Neural cell (in vitro differentiated cells): ENCODE measurements around the gene SETD5. TPM values are rescaled to one million over a fixed set of nuclear protein-coding genes. Genes with fewer than 3 reads are reported as not detected.

Source experiments
- H2AFZ ChIP-seq: fragments of 200-600, 300-800 bp; sonication (generic), shearing (Covaris generic); 2 replicates; pipeline ENCODE4 v1.6.0; 2014; ENCODE audit warnings: low read depth, mild to moderate bottlenecking, antibody characterized with exemption, low read length, moderate library complexity
- H3F3A ChIP-seq: fragments of 200-600 bp; shearing (Covaris generic); 2 replicates; pipeline ENCODE4 v1.6.1; 2016; ENCODE audit warnings: mild to moderate bottlenecking, moderate library complexity, mixed read lengths, antibody characterized with exemption, low read length; ENCODE audit not compliant: insufficient read depth, poor library complexity, severe bottlenecking
- H3K27ac ChIP-seq: fragments of 200-600, 300-800 bp; sonication (generic), shearing (Covaris generic); 2 replicates; pipeline ENCODE4 v1.5.1; 2014; ENCODE audit warnings: mild to moderate bottlenecking, low read length, moderate library complexity
- H3K27me3 ChIP-seq: fragments of 300-800, 200-600 bp; sonication (generic), shearing (Covaris generic); 2 replicates; pipeline ENCODE4 v1.6.0; 2014; ENCODE audit warnings: mild to moderate bottlenecking, low read depth, low read length, moderate library complexity; ENCODE audit not compliant: insufficient read depth
- H3K36me3 ChIP-seq: fragments of 300-800, 200-600 bp; sonication (generic), shearing (Covaris generic); 2 replicates; pipeline ENCODE4 v1.5.1; 2014; ENCODE audit warnings: mild to moderate bottlenecking, antibody characterized with exemption, low read length, moderate library complexity; ENCODE audit not compliant: insufficient read depth
- H3K4me2 ChIP-seq: fragments of 300-800, 200-600 bp; sonication (generic), shearing (Covaris generic); 2 replicates; pipeline ENCODE4 v1.6.0; 2014; ENCODE audit warnings: mild to moderate bottlenecking, low read length
- H3K4me3 ChIP-seq: fragments of 300-800, 200-600 bp; sonication (generic), shearing (Covaris generic); 2 replicates; pipeline ENCODE4 v1.5.1; 2014; ENCODE audit warnings: mild to moderate bottlenecking, low read length, moderate library complexity
- H3K79me2 ChIP-seq: fragments of 200-600 bp; shearing (Covaris generic); replicated peaks from 2 replicates; pipeline ENCODE4 v1.6.0; 2014; ENCODE audit warnings: mild to moderate bottlenecking, low read length, moderate library complexity; ENCODE audit not compliant: insufficient read depth
- H3K9ac ChIP-seq: fragments of 300-800, 200-600 bp; sonication (generic), shearing (Covaris generic); 2 replicates; pipeline ENCODE4 v1.6.1; 2016; ENCODE audit warnings: mild to moderate bottlenecking, low read length, mixed read lengths
- H3K9me2 ChIP-seq: fragments of 200-600 bp; shearing (Covaris generic); 2 replicates; pipeline ENCODE4 v1.6.1; 2016; ENCODE audit warnings: mild to moderate bottlenecking, low read length, mixed read lengths; ENCODE audit not compliant: insufficient read depth
- H3K9me3 ChIP-seq: fragments of 200-600, 300-800 bp; sonication (generic), shearing (Covaris generic); 2 replicates; pipeline ENCODE4 v1.6.1; 2016; ENCODE audit warnings: mild to moderate bottlenecking, mixed run types, low read length, moderate library complexity, mixed read lengths
- H4K20me1 ChIP-seq: fragments of 200-600 bp; shearing (Covaris generic); 2 replicates; pipeline ENCODE4 v1.6.1; 2016; ENCODE audit warnings: mild to moderate bottlenecking, mixed run types; ENCODE audit not compliant: insufficient read depth
- EP300 ChIP-seq: fragments of 450-650 bp; conservative IDR thresholded peaks from 2 replicates; pipeline ENCODE4 v1.6.1; 2014; ENCODE audit warnings: antibody characterized with exemption, mild to moderate bottlenecking, moderate library complexity; ENCODE audit not compliant: poor library complexity, severe bottlenecking
- EZH2 ChIP-seq: fragments of 200-600, 300-800 bp; shearing (Covaris generic), sonication (generic); IDR thresholded peaks from 2 replicates; pipeline ENCODE4 v1.6.1; 2014; ENCODE audit warnings: antibody characterized with exemption, low read length, borderline replicate concordance, mild to moderate bottlenecking; ENCODE audit not compliant: insufficient read depth, poor library complexity, severe bottlenecking
- MXI1 ChIP-seq: fragments of 450-650 bp; conservative IDR thresholded peaks from 2 replicates; pipeline ENCODE4 v1.6.1; 2014; ENCODE audit warnings: antibody characterized with exemption, mild to moderate bottlenecking; ENCODE audit not compliant: poor library complexity, severe bottlenecking
- POLR2AphosphoS5 ChIP-seq: IDR thresholded peaks from 2 replicates; pipeline ENCODE4 v1.6.1; 2012
- RAD21 ChIP-seq: fragments of 450-650 bp; conservative IDR thresholded peaks from 2 replicates; pipeline ENCODE4 v1.6.1; 2014; ENCODE audit warnings: antibody characterized with exemption, mild to moderate bottlenecking, moderate library complexity
- SMC3 ChIP-seq: fragments of 450-650 bp; conservative IDR thresholded peaks from 2 replicates; pipeline ENCODE4 v1.6.1; 2014; ENCODE audit warnings: antibody characterized with exemption, mild to moderate bottlenecking, moderate library complexity; ENCODE audit not compliant: poor library complexity
- TAF1 ChIP-seq: IDR thresholded peaks from 2 replicates; pipeline ENCODE4 v1.6.1; 2012; ENCODE audit warnings: low read depth
- polyA plus RNA-seq: library from polyadenylated mRNA; depleted of rRNA; stranded (reverse); fragments of >200 nt; gene quantifications from 2 replicates; pipeline ENCODE4 v1.2.3, GENCODE V29; 2014
- TF ChIP-seq, protein P1 (sequence below): IDR thresholded peaks from 2 replicates; pipeline ENCODE4 v1.6.1; 2012; ENCODE audit warnings: borderline replicate concordance
- TF ChIP-seq, protein P2 (sequence below): fragments of 450-650 bp; IDR thresholded peaks from 2 replicates; pipeline ENCODE4 v1.5.1; 2014; ENCODE audit warnings: antibody characterized with exemption, mild to moderate bottlenecking, moderate library complexity; ENCODE audit not compliant: poor library complexity, severe bottlenecking

Gene SETD5
- polyA plus RNA-seq, 1 donor from 2014 or later, result 38.0 TPM

DNA sequence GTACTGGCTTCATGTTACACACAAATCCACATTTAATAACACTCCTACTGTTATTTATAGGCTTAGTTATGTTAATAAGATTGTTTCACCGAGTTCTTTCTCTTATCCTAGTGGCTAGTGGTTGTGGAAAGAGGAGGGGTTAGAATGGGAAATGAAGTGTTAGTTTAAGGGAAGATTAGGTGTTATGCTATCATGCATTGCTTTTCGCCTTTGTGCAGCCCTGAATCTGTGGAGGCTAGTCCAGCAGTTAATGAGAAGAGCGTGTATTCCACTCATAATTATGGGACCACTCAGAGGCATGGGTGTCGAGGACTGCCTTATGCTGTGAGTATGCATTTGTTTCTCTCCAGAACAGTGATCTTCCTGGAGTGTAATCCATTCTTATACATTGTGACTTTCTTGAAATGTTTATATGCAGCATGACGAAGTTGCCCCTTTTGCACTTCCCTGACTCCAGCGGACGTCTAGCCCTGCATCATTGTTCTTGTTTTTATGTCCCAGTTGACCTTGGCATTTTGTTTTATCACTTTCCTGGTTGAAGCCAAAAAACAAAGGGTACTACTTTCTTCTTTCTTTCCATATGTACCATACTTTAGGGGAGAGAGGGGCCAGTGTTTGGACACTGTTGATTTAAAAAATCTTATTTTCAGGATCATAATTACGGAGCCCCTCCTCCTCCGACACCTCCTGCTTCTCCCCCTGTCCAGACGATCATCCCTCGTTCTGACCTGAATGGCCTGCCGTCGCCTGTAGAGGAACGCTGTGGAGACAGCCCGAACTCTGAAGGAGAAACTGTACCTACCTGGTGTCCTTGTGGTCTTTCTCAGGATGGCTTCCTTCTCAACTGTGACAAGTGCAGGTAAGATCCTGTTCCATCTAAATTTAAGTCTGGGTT, 36.5 kb downstream of the SETD5 start:
- Histone ChIP-seq H3K9ac (no peak overlapping the region), H4K20me1 (no peaks in the 10 kb centered on the region), H3K27ac (no peak overlapping the region), H3K4me2 (no peak overlapping the region), H3K36me3 (peaks cover 18% of the 10 kb centered on the region), H3K9me3 (no peaks in the 10 kb centered on the region), H3K4me3 (no peak overlapping the region), H3K27me3 (no peaks in the 10 kb centered on the region), H3K9me2 (no peaks in the 10 kb centered on the region), H3F3A (no peaks in the 10 kb centered on the region), H3K79me2 (peaks cover 23% of the 10 kb centered on the region), H2AFZ (no peak overlapping the region)
- no peak for TF ChIP-seq TAF1
- no peak for TF ChIP-seq RAD21
- no peak for TF ChIP-seq SMC3
- no peak for TF ChIP-seq MXI1
- TF ChIP-seq, protein P1, sequence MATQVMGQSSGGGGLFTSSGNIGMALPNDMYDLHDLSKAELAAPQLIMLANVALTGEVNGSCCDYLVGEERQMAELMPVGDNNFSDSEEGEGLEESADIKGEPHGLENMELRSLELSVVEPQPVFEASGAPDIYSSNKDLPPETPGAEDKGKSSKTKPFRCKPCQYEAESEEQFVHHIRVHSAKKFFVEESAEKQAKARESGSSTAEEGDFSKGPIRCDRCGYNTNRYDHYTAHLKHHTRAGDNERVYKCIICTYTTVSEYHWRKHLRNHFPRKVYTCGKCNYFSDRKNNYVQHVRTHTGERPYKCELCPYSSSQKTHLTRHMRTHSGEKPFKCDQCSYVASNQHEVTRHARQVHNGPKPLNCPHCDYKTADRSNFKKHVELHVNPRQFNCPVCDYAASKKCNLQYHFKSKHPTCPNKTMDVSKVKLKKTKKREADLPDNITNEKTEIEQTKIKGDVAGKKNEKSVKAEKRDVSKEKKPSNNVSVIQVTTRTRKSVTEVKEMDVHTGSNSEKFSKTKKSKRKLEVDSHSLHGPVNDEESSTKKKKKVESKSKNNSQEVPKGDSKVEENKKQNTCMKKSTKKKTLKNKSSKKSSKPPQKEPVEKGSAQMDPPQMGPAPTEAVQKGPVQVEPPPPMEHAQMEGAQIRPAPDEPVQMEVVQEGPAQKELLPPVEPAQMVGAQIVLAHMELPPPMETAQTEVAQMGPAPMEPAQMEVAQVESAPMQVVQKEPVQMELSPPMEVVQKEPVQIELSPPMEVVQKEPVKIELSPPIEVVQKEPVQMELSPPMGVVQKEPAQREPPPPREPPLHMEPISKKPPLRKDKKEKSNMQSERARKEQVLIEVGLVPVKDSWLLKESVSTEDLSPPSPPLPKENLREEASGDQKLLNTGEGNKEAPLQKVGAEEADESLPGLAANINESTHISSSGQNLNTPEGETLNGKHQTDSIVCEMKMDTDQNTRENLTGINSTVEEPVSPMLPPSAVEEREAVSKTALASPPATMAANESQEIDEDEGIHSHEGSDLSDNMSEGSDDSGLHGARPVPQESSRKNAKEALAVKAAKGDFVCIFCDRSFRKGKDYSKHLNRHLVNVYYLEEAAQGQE, result no peak
- TF ChIP-seq EP300, result no peak
- no peak for TF ChIP-seq POLR2AphosphoS5
- TF ChIP-seq, protein P2, sequence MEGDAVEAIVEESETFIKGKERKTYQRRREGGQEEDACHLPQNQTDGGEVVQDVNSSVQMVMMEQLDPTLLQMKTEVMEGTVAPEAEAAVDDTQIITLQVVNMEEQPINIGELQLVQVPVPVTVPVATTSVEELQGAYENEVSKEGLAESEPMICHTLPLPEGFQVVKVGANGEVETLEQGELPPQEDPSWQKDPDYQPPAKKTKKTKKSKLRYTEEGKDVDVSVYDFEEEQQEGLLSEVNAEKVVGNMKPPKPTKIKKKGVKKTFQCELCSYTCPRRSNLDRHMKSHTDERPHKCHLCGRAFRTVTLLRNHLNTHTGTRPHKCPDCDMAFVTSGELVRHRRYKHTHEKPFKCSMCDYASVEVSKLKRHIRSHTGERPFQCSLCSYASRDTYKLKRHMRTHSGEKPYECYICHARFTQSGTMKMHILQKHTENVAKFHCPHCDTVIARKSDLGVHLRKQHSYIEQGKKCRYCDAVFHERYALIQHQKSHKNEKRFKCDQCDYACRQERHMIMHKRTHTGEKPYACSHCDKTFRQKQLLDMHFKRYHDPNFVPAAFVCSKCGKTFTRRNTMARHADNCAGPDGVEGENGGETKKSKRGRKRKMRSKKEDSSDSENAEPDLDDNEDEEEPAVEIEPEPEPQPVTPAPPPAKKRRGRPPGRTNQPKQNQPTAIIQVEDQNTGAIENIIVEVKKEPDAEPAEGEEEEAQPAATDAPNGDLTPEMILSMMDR, result no peak
- TF ChIP-seq EZH2, result no peak

DNA sequence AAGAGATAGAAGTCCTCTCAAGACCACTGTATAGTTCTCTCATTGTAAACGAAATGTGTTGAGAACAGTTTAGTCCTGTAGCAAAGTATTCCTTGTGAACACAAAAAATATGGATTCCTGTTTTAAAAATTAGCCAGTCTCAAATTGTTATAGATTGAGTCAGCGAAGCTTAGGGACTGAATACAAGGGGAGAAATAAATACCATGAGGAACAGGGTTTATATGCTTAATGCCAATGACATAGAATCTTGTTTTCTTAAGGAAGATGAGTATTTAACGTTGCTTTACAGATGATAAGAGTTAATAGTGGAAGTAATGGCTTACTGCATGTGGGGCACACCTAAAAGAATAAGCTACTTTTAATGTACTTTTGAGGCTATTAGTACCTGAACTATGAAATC, 37.9 kb downstream of the SETD5 start:
- H3F3A ChIP-seq, result no peaks in the 10 kb centered on the region
- H3K36me3 ChIP-seq, result peaks cover 18% of the 10 kb centered on the region
- H3K79me2 ChIP-seq, result peaks cover 15% of the 10 kb centered on the region
- H3K4me3 ChIP-seq, result no peak overlapping the region
- no peaks in the 10 kb centered on the region for H3K27me3 ChIP-seq
- no peak overlapping the region for H3K27ac ChIP-seq
- no peak overlapping the region for H3K9ac ChIP-seq
- H3K9me2 ChIP-seq, result no peaks in the 10 kb centered on the region
- no peak overlapping the region for H2AFZ ChIP-seq
- H3K4me2 ChIP-seq, result no peak overlapping the region
- no peaks in the 10 kb centered on the region for H3K9me3 ChIP-seq
- TF ChIP-seq, protein P2, result no peak
- TF ChIP-seq SMC3 (no peak), EP300 (no peak), TAF1 (no peak), POLR2AphosphoS5 (no peak), RAD21 (no peak), MXI1 (no peak), EZH2 (no peak)
- TF ChIP-seq, protein P1, result no peak
- H4K20me1 ChIP-seq, result no peaks in the 10 kb centered on the region
